H9 (cell line): ENCODE measurements around the gene MAP2. TPM values are rescaled to one million over a fixed set of nuclear protein-coding genes. Genes with fewer than 3 reads are reported as not detected.

Experiments used
- DNase-seq: peaks from one replicate; pipeline ENCODE4 v3.0.0-alpha.2; 2017
- H2AFZ ChIP-seq: one replicate; pipeline ENCODE4 v1.6.1; 2013; ENCODE audit warnings: mild to moderate bottlenecking, low read length, control low read depth, moderate library complexity
- H2AK5ac ChIP-seq: 2 replicates; pipeline ENCODE4 v1.6.1; 2013; ENCODE audit warnings: low read length, control low read depth, mixed read lengths; ENCODE audit not compliant: insufficient read length
- H2BK120ac ChIP-seq: one replicate; pipeline ENCODE4 v1.6.1; 2013; ENCODE audit warnings: low read depth, mild to moderate bottlenecking, low read length, control low read depth, inconsistent platforms; ENCODE audit not compliant: poor library complexity, severe bottlenecking
- H2BK12ac ChIP-seq: 2 replicates; pipeline ENCODE4 v1.6.1; 2013; ENCODE audit warnings: low read length, control low read depth, mixed read lengths, low read depth; ENCODE audit not compliant: insufficient read length
- H2BK15ac ChIP-seq: 2 replicates; pipeline ENCODE4 v1.6.1; 2013; ENCODE audit warnings: low read depth, low read length, control low read depth
- H2BK20ac ChIP-seq: one replicate; pipeline ENCODE4 v1.6.1; 2013; ENCODE audit warnings: low read depth, mild to moderate bottlenecking, low read length, control low read depth, inconsistent platforms; ENCODE audit not compliant: poor library complexity, severe bottlenecking
- H2BK5ac ChIP-seq: 2 replicates; pipeline ENCODE4 v1.6.1; 2013; ENCODE audit warnings: low read length, control low read depth, mixed read lengths; ENCODE audit not compliant: insufficient read length
- H3K14ac ChIP-seq: 2 replicates; pipeline ENCODE4 v1.6.1; 2013; ENCODE audit warnings: low read length, control low read depth; ENCODE audit not compliant: insufficient read depth
- H3K18ac ChIP-seq: 2 replicates; pipeline ENCODE4 v1.6.1; 2013; ENCODE audit warnings: low read depth, mild to moderate bottlenecking, mixed read lengths, low read length, control low read depth; ENCODE audit not compliant: insufficient read length
- H3K23ac ChIP-seq: 2 replicates; pipeline ENCODE4 v1.6.1; 2013; ENCODE audit warnings: low read length, control low read depth, mixed read lengths, low read depth; ENCODE audit not compliant: insufficient read length
- H3K23me2 ChIP-seq: 2 replicates; pipeline ENCODE4 v1.6.1; 2013; ENCODE audit warnings: low read depth, mild to moderate bottlenecking, mixed read lengths, low read length, control low read depth; ENCODE audit not compliant: insufficient read length, poor library complexity, severe bottlenecking
- H3K27ac ChIP-seq: 2 replicates; pipeline ENCODE4 v1.5.1; 2013; ENCODE audit warnings: low read length, control low read depth, mixed read lengths, low read depth; ENCODE audit not compliant: insufficient read length
- H3K27me3 ChIP-seq: 2 replicates; pipeline ENCODE4 v1.6.1; 2013; ENCODE audit warnings: low read length, control low read depth, inconsistent platforms; ENCODE audit not compliant: insufficient read depth
- H3K4ac ChIP-seq: 2 replicates; pipeline ENCODE4 v1.6.1; 2013; ENCODE audit warnings: low read depth, mild to moderate bottlenecking, control low read depth, inconsistent platforms, low read length, moderate library complexity
- H3K4me1 ChIP-seq: 2 replicates; pipeline ENCODE4 v1.6.1; 2013; ENCODE audit warnings: low read length, control low read depth, inconsistent platforms; ENCODE audit not compliant: insufficient read depth
- H3K4me2 ChIP-seq: 2 replicates; pipeline ENCODE4 v1.6.1; 2013; ENCODE audit warnings: low read length, control low read depth, mixed read lengths; ENCODE audit not compliant: insufficient read length, insufficient read depth
- H3K56ac ChIP-seq: 2 replicates; pipeline ENCODE4 v1.6.1; 2013; ENCODE audit warnings: low read depth, mild to moderate bottlenecking, mixed read lengths, low read length, control low read depth; ENCODE audit not compliant: insufficient read length
- H3K79me1 ChIP-seq: 2 replicates; pipeline ENCODE4 v1.6.1; 2013; ENCODE audit warnings: low read depth, mild to moderate bottlenecking, moderate library complexity, low read length, control low read depth, inconsistent platforms; ENCODE audit not compliant: insufficient read depth, poor library complexity, severe bottlenecking
- H3K79me2 ChIP-seq: 2 replicates; pipeline ENCODE4 v1.6.1; 2013; ENCODE audit warnings: low read length, control low read depth, inconsistent platforms; ENCODE audit not compliant: insufficient read depth
- H3K9ac ChIP-seq: 2 replicates; pipeline ENCODE4 v1.6.1; 2013; ENCODE audit warnings: low read length, control low read depth, mixed read lengths; ENCODE audit not compliant: insufficient read length; ENCODE audit errors: extremely low read depth
- H3K9me3 ChIP-seq: one replicate; pipeline ENCODE4 v1.6.1; 2013; ENCODE audit warnings: low read depth, low read length, inconsistent platforms; ENCODE audit not compliant: control insufficient read depth
- H3T11ph ChIP-seq: one replicate; pipeline ENCODE4 v1.6.1; 2013; ENCODE audit warnings: mild to moderate bottlenecking, low read length, control low read depth, inconsistent platforms
- H4K20me1 ChIP-seq: one replicate; pipeline ENCODE4 v1.6.1; 2013; ENCODE audit not compliant: control insufficient read depth, insufficient read length, insufficient read depth
- H4K5ac ChIP-seq: 2 replicates; pipeline ENCODE4 v1.6.1; 2013; ENCODE audit warnings: low read depth, mild to moderate bottlenecking, mixed read lengths, low read length, control low read depth; ENCODE audit not compliant: insufficient read length
- H4K8ac ChIP-seq: replicated peaks from 2 replicates; pipeline ENCODE4 v1.6.1; 2013; ENCODE audit warnings: low read length, control low read depth, mixed read lengths, low read depth; ENCODE audit not compliant: insufficient read length
- H4K91ac ChIP-seq: 2 replicates; pipeline ENCODE4 v1.6.1; 2013; ENCODE audit warnings: low read depth, mild to moderate bottlenecking, moderate library complexity, mixed read lengths, low read length, control low read depth; ENCODE audit not compliant: insufficient read length
- H3K27ac Mint-ChIP-seq, 3 experiments: 2 replicates in 2 of 3; 3 replicates in 1 of 3; pipeline ENCODE4 v1.8.0; 2020 to 2021; ENCODE audit warnings: mixed read lengths in 3 of 3, mild to moderate bottlenecking in 1 of 3, moderate library complexity in 1 of 3
- H3K27me3 Mint-ChIP-seq: 2 replicates; pipeline ENCODE4 v1.8.0; 2021; ENCODE audit warnings: low read depth, mild to moderate bottlenecking, moderate library complexity, mixed read lengths
- H3K36me3 Mint-ChIP-seq, 3 experiments: 2 replicates in 2 of 3; 3 replicates in 1 of 3; pipeline ENCODE4 v1.8.0; 2020 to 2021; ENCODE audit warnings: low read depth in 3 of 3, mixed read lengths in 3 of 3; ENCODE audit not compliant: insufficient read depth in 1 of 3
- H3K4me1 Mint-ChIP-seq, 2 experiments: 2 replicates each; pipeline ENCODE4 v1.8.0; 2020; ENCODE audit warnings: mixed read lengths in 2 of 2
- H3K4me3 Mint-ChIP-seq, 2 experiments: 2 replicates in 1 of 2; 3 replicates in 1 of 2; pipeline ENCODE4 v1.8.0; 2020 to 2021; ENCODE audit warnings: mild to moderate bottlenecking in 2 of 2, mixed read lengths in 2 of 2, moderate library complexity in 1 of 2
- H3K9me3 Mint-ChIP-seq, 2 experiments: 2 replicates in 1 of 2; 3 replicates in 1 of 2; pipeline ENCODE4 v1.8.0; 2020; ENCODE audit warnings: mild to moderate bottlenecking in 2 of 2, mixed read lengths in 2 of 2, moderate library complexity in 1 of 2
- total RNA-seq: library from RNA; stranded (reverse); gene quantifications from 2 replicates; pipeline ENCODE4 v1.2.1, GENCODE V29; 2021
- TF ChIP-seq, protein P1 (sequence below): fragments of 200-600 bp; sonication (generic); conservative IDR thresholded peaks from 3 replicates; pipeline ENCODE4 v1.8.0; 2021; ENCODE audit warnings: antibody characterized with exemption, mild to moderate bottlenecking

Gene MAP2
- total RNA-seq, 1 experiment from 2014 or later = 0.87 TPM

DNA sequence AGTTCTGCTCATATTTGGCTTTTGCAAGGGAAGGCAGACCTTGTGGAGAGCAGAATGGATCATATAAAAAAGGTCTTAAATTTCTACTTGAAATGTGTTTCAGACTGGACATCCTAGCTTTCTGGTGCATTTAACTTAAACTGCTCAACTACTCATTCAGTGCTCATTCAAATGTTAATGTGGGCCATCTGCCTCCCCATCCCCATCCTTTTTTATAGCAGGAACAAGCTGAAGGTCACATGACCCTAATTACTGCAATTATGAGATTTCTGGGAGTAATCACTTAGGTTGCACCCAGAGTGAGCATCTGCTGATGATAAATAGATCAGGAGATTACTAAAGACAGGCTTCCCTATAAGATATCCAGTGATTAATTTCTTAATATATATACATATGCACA, 96.1 kb downstream of the MAP2 start:
- Histone ChIP-seq H2BK5ac (no peak overlapping the region), H3K79me1 (no peaks in the 10 kb centered on the region), H3K9me3 (no peaks in the 10 kb centered on the region), H2AK5ac (no peak overlapping the region), H3K4me1 (no peaks in the 10 kb centered on the region), H4K8ac (no peak overlapping the region), H4K91ac (no peak overlapping the region), H4K20me1 (no peaks in the 10 kb centered on the region), H3K4ac (no peak overlapping the region), H3K4me2 (no peak overlapping the region), H4K5ac (no peak overlapping the region), H2BK20ac (no peak overlapping the region), H2BK15ac (no peak overlapping the region), H3K18ac (no peak overlapping the region), H2AFZ (no peak overlapping the region), H3K79me2 (no peaks in the 10 kb centered on the region), H3K23me2 (no peaks in the 10 kb centered on the region), H3K56ac (no peak overlapping the region), H3K27ac (no peak overlapping the region), H3K9ac (no peak overlapping the region), H3T11ph (no peak overlapping the region), H3K27me3 (peaks cover 26% of the 10 kb centered on the region; the same call in 1 of the 2 replicates), H3K14ac (no peak overlapping the region), H3K23ac (no peak overlapping the region), H2BK12ac (no peak overlapping the region), H2BK120ac (no peak overlapping the region)
- H3K27ac Mint-ChIP-seq = no peak overlapping the region
- H3K36me3 Mint-ChIP-seq = peaks cover 0 to 18% (median 5%) of the 10 kb centered on the region in 3 experiments; a peak in 3 of 7 replicates
- peaks cover 9 to 12% of the 10 kb centered on the region in 2 experiments; a peak in 4 of 5 replicates for H3K9me3 Mint-ChIP-seq
- H3K4me3 Mint-ChIP-seq = no peak overlapping the region
- TF ChIP-seq, protein P1, sequence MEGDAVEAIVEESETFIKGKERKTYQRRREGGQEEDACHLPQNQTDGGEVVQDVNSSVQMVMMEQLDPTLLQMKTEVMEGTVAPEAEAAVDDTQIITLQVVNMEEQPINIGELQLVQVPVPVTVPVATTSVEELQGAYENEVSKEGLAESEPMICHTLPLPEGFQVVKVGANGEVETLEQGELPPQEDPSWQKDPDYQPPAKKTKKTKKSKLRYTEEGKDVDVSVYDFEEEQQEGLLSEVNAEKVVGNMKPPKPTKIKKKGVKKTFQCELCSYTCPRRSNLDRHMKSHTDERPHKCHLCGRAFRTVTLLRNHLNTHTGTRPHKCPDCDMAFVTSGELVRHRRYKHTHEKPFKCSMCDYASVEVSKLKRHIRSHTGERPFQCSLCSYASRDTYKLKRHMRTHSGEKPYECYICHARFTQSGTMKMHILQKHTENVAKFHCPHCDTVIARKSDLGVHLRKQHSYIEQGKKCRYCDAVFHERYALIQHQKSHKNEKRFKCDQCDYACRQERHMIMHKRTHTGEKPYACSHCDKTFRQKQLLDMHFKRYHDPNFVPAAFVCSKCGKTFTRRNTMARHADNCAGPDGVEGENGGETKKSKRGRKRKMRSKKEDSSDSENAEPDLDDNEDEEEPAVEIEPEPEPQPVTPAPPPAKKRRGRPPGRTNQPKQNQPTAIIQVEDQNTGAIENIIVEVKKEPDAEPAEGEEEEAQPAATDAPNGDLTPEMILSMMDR = no peak
- peaks cover 100% of the 10 kb centered on the region for H3K27me3 Mint-ChIP-seq
- H3K4me1 Mint-ChIP-seq = peaks cover 10 to 20% of the 10 kb centered on the region in 2 experiments
- no peak for DNase-seq
